GM12874 (cell line): ENCODE data around the gene PLEKHG5.

Experiments
- CTCF ChIP-seq: IDR thresholded peaks from 2 replicates; pipeline ENCODE4 v1.5.1; 2011; ENCODE audit warnings: low read depth, mild to moderate bottlenecking, control low read depth, low read length, moderate library complexity; ENCODE audit not compliant: insufficient read depth

PLEKHG5 gene

GRCh38 chr1:6510493-6510892, 19.0 kb upstream of the PLEKHG5 start:
- TF ChIP-seq CTCF: no peak

- no peak for TF ChIP-seq CTCF
These were observed 18.4 kb upstream of the PLEKHG5 start for GRCh38 chr1:6509919-6510291.

- TF ChIP-seq CTCF: no peak
These were observed 17.9 kb upstream of the PLEKHG5 start for GRCh38 chr1:6509220-6509918.

GRCh38 chr1:6508816-6509189, 17.3 kb upstream of the PLEKHG5 start:
- no peak for TF ChIP-seq CTCF

DNA sequence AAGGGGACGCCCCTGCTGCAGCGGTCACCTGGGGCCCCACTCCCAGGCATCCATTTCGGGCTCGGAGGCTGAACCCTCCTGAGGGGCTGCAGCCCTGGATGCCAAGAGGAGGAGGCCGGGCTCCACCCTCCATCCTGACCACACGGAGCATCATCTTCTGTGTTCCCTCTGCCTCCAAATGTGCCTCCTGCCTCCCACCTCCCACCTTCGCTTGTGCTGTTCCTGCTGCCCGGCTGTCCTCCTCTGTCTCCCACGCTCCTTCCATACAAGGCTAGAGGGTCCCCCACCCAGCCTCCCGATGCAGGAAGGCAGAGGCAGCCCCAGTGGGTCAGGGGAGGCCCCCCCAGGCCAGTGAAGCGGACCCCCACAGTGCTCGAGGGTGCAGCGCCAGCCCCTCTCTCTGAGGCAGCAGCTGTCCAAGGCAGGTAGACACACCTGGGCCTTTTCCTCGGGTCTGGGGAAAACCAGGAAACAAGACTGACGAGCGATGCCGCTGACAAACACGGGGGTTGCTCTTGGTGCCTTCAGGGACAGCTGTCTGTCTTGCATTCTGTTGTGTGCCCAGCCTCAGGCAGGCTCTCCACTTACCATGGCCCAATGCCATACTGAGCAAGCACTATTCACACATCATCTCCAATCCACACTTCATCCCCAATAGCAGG, 16.8 kb upstream of the PLEKHG5 start:
- no peak for TF ChIP-seq CTCF

DNA sequence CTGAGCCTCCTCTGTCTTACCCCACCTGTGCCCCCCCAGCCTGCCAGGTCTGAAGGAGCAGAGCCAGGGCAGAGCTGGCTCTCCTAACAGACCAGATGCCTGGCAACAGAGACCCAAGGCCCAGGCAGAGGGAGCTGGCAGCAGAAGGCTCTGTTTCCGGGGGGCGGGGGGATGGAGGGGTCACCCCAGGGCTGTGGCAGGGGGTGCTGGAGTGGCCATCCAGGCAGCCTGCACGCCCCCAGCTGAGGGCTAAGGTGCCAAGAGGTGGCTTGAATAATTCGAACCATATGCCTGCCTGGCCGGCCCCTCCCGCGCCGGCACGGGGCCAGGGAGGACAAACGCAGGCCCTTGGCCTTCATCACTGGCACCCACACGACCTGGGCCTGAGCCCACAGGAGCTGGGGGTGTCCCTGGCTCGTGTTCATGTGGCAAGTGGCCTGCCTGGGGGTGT, 16.0 kb upstream of the PLEKHG5 start:
- no peak for TF ChIP-seq CTCF

GRCh38 chr1:6507037-6507428, 15.6 kb upstream of the PLEKHG5 start:
- TF ChIP-seq CTCF: no peak
